Glutamatergic neuron (in vitro differentiated cells): ENCODE results near the gene FHIT. TPM values are rescaled to one million over a fixed set of nuclear protein-coding genes. Genes with fewer than 3 reads are reported as not detected.

Source experiments
- DNase-seq: peaks from one replicate; pipeline ENCODE4 v3.0.0; 2022
- H3K27ac Mint-ChIP-seq: one replicate; pipeline ENCODE4 v1.8.0; 2020; ENCODE audit warnings: mild to moderate bottlenecking, mixed read lengths, inconsistent platforms; ENCODE audit not compliant: unreplicated experiment
- H3K27me3 Mint-ChIP-seq: one replicate; pipeline ENCODE4 v1.8.0; 2020; ENCODE audit warnings: mild to moderate bottlenecking, moderate library complexity, mixed read lengths, inconsistent platforms; ENCODE audit not compliant: unreplicated experiment
- H3K36me3 Mint-ChIP-seq: one replicate; pipeline ENCODE4 v1.8.0; 2020; ENCODE audit warnings: mild to moderate bottlenecking, mixed read lengths, inconsistent platforms; ENCODE audit not compliant: unreplicated experiment
- H3K4me1 Mint-ChIP-seq: one replicate; pipeline ENCODE4 v1.8.0; 2020; ENCODE audit warnings: mild to moderate bottlenecking, low read depth, mixed read lengths, inconsistent platforms; ENCODE audit not compliant: unreplicated experiment
- H3K4me3 Mint-ChIP-seq: one replicate; pipeline ENCODE4 v1.8.0; 2020; ENCODE audit warnings: mild to moderate bottlenecking, mixed read lengths, inconsistent platforms; ENCODE audit not compliant: unreplicated experiment
- H3K9me3 Mint-ChIP-seq: one replicate; pipeline ENCODE4 v1.8.0; 2020; ENCODE audit warnings: mild to moderate bottlenecking, moderate library complexity, mixed read lengths, inconsistent platforms; ENCODE audit not compliant: unreplicated experiment
- total RNA-seq: library from RNA; stranded (reverse); fragmentation: NEBNext Ultra II Directional; extraction: Animal tissue kit (Norgen Biotek cat#: 25700); gene quantifications from one replicate; pipeline ENCODE4 v1.2.1, GENCODE V29; 2021; ENCODE audit not compliant: unreplicated experiment
- TF ChIP-seq, protein P1 (sequence below): fragments of 200-600 bp; sonication (generic); IDR thresholded peaks from one replicate; pipeline ENCODE4 v1.5.0; 2021; ENCODE audit not compliant: partially characterized antibody, unreplicated experiment

Gene FHIT
- total RNA-seq, 1 donor from 2014 or later, result 15.2 TPM

DNA sequence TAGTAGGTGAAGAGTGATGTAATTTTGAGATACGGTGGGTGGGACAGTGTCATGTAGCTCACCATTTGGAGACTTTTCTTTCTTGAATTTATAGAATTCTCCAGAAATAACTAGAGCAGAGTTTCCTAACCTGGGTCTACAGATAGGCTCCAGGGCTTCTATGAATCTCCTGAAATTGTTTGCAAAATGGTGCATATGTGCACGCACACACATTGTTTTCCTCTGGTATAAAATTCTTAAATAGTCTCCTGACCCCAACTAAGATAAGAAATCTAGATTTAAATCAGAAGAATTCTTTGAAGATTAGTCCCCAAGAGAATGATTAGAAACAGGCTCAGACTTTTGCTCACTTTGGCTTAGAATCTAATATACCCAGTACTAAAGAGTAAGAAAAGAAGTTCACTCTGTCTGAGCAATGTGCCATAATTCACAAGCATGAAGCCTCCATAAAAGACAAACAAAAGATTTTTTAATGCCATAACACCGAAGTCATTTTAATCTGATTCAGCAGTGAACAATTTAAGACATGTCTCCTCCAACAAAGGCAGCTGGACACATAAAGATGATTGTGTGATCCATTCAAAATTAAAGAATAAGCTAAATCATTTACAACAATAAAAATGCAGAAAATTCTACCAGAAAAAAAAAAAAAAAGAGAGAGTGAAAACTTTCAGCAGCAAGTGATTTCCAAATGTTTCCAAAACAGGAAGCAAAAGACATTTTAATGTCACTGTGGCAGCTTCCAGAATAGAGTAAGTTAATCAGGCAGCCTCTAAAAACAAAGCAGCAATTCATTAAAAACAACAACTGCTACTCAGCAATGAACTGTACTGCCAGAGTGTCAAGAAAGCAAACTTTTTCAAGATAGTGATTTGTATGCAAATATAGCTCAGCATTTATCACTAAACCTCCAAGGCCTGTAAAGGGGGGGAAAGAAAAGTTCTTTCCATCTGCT, 1225.9 kb downstream of the FHIT start:
- DNase-seq, result no peak
- Mint-ChIP-seq H3K9me3 (peaks cover 7% of the 10 kb centered on the region), H3K36me3 (no peaks in the 10 kb centered on the region), H3K4me3 (no peak overlapping the region), H3K4me1 (peaks cover 14% of the 10 kb centered on the region), H3K27me3 (peaks cover 8% of the 10 kb centered on the region), H3K27ac (no peak overlapping the region)
- TF ChIP-seq, protein P1, sequence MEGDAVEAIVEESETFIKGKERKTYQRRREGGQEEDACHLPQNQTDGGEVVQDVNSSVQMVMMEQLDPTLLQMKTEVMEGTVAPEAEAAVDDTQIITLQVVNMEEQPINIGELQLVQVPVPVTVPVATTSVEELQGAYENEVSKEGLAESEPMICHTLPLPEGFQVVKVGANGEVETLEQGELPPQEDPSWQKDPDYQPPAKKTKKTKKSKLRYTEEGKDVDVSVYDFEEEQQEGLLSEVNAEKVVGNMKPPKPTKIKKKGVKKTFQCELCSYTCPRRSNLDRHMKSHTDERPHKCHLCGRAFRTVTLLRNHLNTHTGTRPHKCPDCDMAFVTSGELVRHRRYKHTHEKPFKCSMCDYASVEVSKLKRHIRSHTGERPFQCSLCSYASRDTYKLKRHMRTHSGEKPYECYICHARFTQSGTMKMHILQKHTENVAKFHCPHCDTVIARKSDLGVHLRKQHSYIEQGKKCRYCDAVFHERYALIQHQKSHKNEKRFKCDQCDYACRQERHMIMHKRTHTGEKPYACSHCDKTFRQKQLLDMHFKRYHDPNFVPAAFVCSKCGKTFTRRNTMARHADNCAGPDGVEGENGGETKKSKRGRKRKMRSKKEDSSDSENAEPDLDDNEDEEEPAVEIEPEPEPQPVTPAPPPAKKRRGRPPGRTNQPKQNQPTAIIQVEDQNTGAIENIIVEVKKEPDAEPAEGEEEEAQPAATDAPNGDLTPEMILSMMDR, result no peak

DNA sequence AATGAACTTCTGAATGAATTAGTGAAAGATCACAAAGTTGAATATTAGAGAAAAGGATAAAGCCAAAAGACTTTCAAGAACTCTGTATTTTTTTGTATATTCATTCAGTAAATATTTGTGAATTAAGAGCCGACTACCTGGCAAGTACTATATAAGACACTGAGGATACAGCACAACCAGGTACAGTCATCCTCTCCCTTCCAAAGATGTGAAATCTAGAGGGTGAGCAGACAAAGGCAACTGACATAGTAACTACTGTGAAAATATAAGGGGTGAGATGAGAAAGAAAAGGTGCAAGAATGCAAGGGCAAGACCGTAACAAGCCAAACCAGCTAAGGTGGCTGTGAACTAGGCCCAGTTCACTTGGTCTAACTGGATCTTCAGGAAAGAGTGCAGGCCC, 1226.9 kb downstream of the FHIT start:
- Mint-ChIP-seq H3K4me1 (peaks cover 5% of the 10 kb centered on the region), H3K36me3 (no peaks in the 10 kb centered on the region), H3K27ac (no peak overlapping the region), H3K4me3 (no peak overlapping the region), H3K9me3 (peaks cover under 1% of the 10 kb centered on the region), H3K27me3 (no peaks in the 10 kb centered on the region)
- TF ChIP-seq, protein P1, result no peak
- DNase-seq, result no peak

DNA sequence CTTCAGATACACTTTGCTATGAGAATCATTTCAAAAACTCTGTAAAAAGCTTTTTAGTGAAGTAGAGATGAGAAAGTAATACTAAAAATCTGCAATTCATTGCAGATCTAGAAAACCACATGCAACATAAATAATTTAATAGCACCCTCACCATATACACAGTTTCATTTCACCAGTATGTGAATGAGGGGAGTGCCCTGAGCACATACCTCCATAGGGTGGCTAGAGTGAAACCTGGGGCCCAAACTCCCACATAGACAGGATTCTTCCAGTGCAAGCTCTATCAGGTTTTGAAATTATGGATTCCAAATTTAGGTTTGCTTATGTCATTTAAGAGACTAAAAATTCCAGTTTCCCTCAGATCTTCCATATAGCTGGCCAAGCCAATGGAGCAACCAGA, 1228.1 kb downstream of the FHIT start:
- no peak for DNase-seq
- TF ChIP-seq, protein P1, result no peak
- peaks cover 4% of the 10 kb centered on the region for H3K4me1 Mint-ChIP-seq
- no peaks in the 10 kb centered on the region for H3K27me3 Mint-ChIP-seq
- no peaks in the 10 kb centered on the region for H3K9me3 Mint-ChIP-seq
- H3K4me3 Mint-ChIP-seq, result no peak overlapping the region
- H3K27ac Mint-ChIP-seq, result no peak overlapping the region
- no peaks in the 10 kb centered on the region for H3K36me3 Mint-ChIP-seq

DNA sequence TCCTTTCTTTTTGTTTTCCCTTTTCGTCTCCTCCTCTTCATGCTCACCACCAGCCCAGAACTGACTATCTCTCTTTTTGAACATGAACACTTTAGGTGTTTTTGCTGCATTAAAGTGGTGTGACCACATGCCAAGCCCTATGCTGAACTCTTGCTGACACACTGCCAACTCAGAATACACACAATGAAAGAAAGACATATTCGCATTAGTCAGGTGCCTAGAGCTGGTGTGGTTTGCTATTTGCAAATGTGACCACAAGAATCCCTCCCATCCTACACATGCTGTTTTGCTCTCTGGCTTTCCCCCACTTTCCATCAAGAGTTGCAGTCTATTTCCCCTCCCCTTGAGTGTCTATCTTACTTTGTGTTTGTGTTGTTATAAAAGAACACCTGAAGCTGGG, 1233.6 kb downstream of the FHIT start:
- Mint-ChIP-seq H3K4me1 (peaks cover 3% of the 10 kb centered on the region), H3K9me3 (no peaks in the 10 kb centered on the region), H3K27ac (no peak overlapping the region), H3K36me3 (no peaks in the 10 kb centered on the region), H3K27me3 (no peaks in the 10 kb centered on the region), H3K4me3 (no peak overlapping the region)
- no peak for DNase-seq
- TF ChIP-seq, protein P1, result no peak

DNA sequence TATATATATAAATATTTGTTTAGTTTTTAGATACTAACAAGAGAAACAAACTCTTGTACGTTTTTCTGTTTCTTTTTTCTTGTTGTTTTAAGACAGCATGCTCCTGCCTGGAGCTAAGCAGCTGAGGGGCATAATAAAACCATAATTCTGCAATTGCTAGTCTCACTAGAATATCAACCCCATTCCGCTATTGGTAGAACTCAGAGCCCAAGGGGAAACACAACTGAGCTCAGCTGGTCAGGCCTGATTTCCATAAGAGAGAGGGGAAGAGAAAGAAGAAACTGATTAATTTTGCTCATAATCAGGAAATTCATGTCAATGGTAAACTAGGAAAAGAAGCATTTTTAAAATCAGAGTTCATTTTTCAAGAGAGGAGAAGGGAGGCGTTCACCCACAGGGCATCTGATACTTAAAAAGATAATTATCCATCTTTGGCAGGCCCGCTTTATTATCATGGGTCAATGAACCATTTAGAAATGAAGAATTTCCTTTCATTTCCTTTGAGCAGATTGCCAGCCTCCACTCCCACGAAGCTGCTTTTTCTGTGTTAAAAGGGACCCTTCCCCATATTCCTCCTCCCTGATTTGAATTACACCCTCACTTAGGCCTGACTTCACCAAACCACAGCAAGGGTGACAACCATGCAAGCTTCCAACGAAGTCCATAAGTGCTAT, 1236.1 kb downstream of the FHIT start:
- Mint-ChIP-seq H3K27ac (no peak overlapping the region), H3K27me3 (no peaks in the 10 kb centered on the region), H3K36me3 (no peaks in the 10 kb centered on the region), H3K4me1 (peaks cover 3% of the 10 kb centered on the region), H3K9me3 (no peaks in the 10 kb centered on the region), H3K4me3 (no peak overlapping the region)
- no peak for DNase-seq
- TF ChIP-seq, protein P1, result no peak
